Measurements from ENCODE around the gene CORO2B.
"Not testable (repeated sequence)": the region's sequence is repeated elsewhere in the genome, so short reads cannot be mapped to it uniquely, and the experiment has no call there.

The CORO2B gene

GRCh38 chr15:68730976-68731897, 152.4 kb downstream of the CORO2B start:
- DNase-seq (ENCODE audit: low spot score) = no peak

DNA sequence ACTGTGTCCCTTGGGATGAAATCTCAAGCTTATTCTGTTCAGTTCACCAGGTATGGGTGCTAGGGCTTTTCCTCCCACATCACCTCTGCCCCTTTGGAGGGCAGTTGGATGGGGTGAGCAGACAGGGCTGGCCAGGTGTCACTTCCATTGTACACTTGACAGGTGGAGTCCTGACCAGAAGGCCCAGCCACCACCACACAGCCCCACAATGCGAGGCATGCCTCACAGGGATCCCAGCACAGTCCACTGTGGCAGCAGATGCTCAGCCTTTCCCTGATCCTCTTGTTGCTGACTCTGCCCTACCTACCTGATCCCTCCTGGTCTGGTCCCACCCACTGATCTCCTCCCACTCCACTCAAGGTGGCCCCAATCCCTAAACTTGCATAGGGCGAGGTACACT, 153.7 kb downstream of the CORO2B start:
- DNase-seq (ENCODE audit: low spot score) = no peak

DNA sequence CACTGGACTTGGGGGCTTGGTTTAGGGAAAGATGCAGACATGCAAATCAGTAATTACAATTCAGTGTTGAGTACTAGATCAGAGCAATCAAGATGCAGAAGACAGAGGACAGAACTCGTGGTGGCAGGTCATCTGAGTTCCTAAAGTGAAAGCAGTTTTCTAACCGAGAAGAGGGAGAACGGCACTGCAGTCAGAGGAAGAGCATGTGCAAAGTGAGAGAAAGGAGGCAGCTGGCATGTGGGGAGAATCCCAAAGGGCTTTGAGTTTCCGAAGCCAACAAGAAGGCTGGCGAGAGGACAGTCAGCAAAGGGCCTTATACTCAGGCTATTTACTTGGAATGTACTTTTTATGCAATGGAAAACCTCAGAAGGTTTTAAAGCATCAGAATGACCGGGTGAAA, 154.9 kb downstream of the CORO2B start:
- DNase-seq (ENCODE audit: low spot score) = no peak

DNA sequence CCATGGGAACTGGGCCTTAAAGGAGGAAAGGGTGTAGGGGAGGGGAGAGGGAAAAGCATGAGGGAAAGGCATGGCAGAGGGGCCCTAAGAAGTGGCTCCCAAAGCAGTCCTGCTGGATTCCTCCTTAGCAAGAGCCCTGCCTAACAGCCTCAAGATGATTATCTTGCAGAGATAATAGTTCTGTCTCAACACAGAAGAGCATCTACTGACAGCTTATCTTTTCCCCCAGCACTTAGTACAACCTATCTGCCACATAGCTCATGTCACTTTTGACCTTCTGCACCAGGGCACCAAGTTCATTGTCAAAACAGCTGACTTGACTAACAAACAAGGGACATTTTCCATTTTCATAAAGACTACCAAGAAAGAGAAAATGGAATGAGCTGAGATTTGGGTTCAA, 155.6 kb downstream of the CORO2B start:
- DNase-seq (ENCODE audit: low spot score) = no peak

GRCh38 chr15:68734881-68735280, 156.1 kb downstream of the CORO2B start:
- no peak for DNase-seq (ENCODE audit: low spot score)

DNA sequence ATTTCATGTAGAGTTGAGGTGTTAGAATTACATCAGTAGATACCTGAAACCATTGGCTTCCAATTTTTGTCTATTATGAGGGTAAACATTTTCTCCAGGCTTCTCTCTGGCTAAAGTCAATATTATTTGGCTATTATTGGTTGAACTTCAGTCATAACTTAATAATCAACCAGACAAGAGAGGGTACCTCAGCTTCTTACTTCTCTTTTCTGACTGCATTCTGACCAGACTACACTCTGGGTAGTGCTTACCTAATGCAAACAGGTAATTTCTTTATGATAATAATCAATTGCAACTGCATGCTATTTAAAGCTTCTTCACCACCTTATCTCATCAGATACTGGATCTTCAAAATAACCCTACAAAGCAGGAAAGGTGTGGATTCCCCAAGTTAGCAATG, 156.8 kb downstream of the CORO2B start:
- no peak for DNase-seq (ENCODE audit: low spot score)

DNA sequence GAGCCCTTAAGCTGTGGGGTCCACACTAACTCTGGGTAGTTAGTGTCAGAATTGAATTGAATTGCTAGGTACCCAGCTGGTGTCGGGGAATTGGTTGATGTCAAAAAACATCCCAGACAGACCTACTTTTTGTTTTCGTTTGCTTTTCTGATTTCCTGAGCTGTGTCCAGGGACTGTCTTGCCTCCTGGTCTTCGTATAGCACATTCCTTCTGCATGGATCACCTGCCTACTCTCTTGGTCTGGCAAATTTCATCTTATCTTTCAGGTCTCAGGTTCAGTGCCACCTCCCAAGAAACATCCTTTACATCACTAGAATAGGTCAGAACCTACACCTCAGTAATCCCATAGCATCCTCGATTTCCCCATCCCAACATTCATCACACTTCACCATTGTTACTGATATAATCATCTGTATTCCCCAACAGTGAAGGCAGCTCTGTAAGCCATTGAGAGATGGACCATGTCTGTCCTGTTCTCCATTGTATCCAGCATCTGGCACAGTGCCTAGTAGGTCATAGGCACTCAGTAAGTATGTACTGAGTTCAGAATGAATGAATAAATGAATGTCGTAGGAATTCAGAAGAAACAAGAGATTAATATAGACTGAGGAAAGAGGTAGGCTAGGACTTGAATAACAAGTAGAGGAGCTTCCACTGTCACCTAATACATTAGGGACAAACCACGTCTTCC, 160.7 kb downstream of the CORO2B start:
- no peak for DNase-seq (ENCODE audit: low spot score)

- DNase-seq (ENCODE audit: low spot score) = no peak
Observed at GRCh38 chr15:68743256-68743655, 164.5 kb downstream of the CORO2B start.

DNA sequence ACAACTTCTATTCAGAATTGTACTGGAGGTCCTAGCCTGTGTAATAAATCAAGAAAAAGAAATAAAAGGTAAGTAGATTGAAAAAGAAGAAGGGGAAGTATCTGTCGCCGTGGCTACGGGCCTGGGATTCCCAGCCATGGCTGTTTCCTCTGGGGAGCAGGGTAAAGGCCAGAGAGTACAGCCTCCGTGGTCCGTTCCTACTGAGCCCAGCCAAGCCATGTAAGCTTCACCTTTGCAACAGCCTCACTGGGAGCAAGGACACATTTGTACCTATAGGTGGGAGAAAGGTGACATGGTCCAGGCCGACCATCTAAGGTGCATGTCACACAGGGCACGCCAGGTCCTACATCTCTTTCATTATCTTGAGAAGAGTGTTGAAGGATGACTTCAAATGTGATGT, 170.6 kb downstream of the CORO2B start:
- no peak for DNase-seq (ENCODE audit: low spot score)

DNA sequence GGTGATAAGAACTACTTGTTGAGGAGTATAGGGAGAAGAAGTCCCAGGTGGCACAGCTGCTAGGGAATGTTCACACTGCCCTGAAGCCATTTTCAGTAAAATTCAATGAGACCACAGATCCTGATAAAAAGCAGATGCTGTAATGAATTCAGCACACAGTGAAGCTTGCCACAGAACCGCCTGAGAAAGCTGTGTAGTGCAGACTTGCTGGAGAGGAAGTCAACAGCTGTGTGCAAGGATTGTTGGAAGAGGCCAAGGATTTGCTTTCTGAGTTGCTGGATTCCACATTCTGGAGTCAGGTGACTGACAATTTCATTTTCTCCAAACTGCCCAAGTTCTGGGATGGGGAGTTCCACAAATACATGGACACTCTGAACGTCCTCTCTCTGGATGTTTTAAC, 171.0 kb downstream of the CORO2B start:
- no peak for DNase-seq (ENCODE audit: low spot score)

DNA sequence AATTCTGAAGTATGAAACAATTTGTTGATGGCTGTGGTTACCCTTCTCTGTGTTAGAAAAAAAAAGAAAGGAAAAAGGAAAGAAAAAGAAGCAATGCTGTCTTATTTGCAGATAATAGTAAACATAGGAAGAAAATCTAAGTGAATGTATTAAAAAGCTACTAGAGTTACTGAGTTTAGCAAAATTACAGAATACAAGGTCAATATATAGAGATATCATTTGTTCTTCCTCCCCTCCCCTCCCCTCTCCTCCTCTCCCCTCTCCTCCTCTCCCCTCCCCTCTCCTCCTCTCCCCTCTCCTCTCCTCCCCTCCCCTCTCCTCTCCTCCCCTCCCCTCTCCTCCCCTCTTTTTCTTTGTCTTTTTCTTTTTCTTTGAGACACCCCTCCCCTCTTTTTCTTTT, 172.8 kb downstream of the CORO2B start:
- no peak for DNase-seq (ENCODE audit: low spot score)

- no peak for DNase-seq (ENCODE audit: low spot score)
Observed at GRCh38 chr15:68755731-68756130, 176.9 kb downstream of the CORO2B start.

- DNase-seq (ENCODE audit: low spot score) = not testable (repeated sequence)
Observed at GRCh38 chr15:68759982-68760579, 181.3 kb downstream of the CORO2B start.

DNA sequence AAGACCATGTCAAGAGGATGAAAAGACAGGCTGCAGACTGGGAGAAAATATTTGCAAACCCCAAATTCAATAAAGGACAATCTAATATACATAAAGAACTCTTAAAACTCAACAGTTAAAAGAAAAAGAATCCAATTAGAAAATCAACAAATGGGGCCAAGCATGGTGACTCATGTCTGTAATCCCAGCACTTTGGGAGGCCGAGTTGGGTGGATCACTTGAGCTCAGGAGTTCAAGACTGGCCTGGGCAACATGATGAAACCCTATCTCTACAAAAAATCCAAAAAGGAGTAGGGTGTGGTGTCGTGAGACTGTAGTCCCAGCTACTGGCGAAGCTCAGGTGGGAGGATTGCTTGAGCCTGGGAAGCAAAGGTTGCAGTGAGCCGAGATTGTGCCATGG, 184.3 kb downstream of the CORO2B start:
- no peak for DNase-seq (ENCODE audit: low spot score)

DNA sequence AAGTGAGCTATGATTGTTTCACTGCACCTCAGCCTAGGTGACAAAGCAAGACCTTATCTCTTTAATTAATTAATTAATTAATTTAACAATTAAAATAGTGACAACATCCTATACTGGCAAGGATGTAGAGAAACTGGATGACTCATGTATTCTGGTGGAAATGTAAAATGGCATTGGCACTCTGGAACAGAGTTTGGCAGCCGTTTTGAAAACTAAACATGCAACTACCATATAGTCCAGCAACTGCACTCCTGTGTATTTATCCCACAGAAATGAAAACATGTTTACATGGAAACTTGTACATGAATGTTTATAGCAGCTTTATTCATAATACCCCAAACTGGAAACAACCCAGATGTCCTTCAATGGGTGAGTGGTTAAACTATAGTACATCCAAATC, 185.3 kb downstream of the CORO2B start:
- no peak for DNase-seq (ENCODE audit: low spot score)

- DNase-seq (ENCODE audit: low spot score) = no peak
Observed at GRCh38 chr15:68765602-68766368, 187.0 kb downstream of the CORO2B start.

DNA sequence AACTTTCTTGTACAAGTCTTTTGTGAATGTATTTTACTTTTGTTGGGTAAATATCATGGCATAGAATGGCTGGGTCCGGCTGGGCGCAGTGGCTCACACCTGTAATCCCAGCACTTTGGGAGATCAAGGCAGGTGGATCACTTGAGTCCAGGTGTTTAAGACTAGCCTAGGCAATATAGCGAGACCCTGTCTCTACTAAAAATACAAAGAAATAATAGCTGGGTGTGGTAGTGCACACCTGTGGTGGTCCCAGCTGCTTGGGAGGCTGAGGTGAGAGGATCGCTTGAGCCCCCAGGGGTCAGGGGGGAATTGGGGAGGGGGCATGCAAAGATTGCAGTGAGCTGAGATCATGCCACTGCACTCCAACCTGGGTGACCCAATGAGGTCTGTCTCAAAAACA, 189.0 kb downstream of the CORO2B start:
- DNase-seq (ENCODE audit: low spot score) = no peak

- no peak for DNase-seq (ENCODE audit: low spot score)
Observed at GRCh38 chr15:68768321-68768720, 189.5 kb downstream of the CORO2B start.

DNA sequence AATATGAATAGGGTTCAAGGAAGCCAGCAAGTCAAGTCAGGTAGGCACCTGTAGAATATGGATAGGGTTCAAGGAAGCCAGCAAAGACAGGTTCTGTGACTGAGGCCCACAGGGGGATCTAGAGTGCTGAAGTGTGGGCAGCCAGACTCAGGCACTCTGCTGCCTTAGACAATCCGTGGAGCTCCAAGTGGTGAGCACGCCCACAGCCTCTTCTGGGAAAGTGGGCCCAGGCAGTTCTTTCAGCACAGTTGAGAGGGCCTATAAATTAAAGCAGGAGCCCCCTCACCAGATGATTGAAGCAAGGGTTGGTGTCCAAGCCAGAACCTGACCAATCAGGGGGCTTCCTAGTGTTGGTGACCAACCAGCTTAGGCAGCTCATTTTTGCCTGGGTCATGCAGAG, 190.9 kb downstream of the CORO2B start:
- DNase-seq (ENCODE audit: low spot score) = no peak

DNA sequence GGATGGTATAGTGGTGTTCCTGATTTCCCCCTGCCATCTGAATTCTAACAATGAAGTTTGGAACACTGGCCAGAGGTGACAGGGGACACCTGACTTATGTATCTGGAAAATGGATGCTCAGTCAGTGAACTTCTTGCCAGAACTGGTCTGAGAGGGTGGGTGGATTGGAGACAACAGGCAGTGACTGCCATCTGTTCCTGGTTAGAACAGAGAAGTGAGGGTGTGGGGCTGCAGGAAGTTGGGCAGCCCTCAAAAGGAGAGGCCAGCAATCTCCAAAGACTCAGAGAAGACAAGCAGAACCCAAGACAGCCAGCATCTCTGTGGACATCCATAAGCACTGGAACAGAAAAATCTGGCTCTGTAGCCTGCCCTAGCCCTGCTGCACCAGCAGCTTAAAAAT, 191.4 kb downstream of the CORO2B start:
- DNase-seq (ENCODE audit: low spot score) = no peak

- DNase-seq (ENCODE audit: low spot score) = no peak
Observed at GRCh38 chr15:68773036-68773435, 194.2 kb downstream of the CORO2B start.

DNA sequence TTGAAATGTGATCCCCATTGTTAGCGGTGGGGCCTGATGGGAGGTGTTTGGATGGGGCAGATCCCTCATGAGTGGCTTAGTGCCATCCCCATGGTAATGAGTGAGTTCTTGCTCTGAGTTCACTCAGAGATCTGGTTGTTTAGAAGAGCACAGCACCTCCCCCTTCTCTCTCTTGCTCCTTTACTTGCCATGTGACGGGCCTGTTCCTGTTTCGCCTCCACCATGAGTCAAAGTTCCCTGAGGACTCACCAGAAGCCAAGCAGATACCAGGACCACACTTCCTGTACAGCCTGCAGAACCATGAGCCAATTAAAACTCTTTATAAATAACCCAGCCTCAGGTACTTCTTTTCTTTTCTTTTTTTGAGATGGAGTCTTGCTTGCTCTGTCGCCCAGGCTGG, 195.3 kb downstream of the CORO2B start:
- DNase-seq (ENCODE audit: low spot score) = no peak
